ENCODE measurements around the gene ERC1.

DNA sequence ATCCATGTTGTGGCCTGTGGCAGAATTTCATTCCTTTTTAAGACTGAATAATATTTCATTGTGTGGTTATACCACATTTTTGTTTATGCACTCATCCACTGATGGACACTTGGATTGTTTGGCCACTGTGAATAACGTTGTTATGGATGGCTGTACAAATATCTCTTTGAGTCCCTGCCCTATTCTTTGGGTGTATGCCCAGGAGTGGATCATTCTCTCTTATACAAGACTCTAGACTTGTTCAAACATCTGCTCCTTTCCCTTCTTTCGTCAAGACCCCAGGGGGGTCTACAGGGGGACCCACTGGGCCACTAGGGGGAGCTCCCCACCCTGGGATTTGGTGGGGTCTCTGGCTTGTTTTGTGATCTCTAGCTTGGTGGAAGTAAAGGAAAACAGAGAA is 526.0 kb downstream of the ERC1 start:
- peak; percentile 60; the same call in 1 of the 2 replicates for TF ChIP-seq CTCF (IDR thresholded peaks at IDR 0.05)
- TF ChIP-seq REST (IDR thresholded peaks at IDR 0.05; ENCODE audit: insufficient read depth in 1 of 2, low read depth in 2 of 2, low read length in 1 of 2) = no peak
